Lower leg skin (tissue), 3 donors: ENCODE measurements around the gene TESK2.

ENCODE experiments used
- CTCF ChIP-seq, 3 donors: fragments of 450-650 bp; IDR thresholded peaks; one replicate each; pipeline ENCODE4 v1.5.1; 2016; ENCODE audit warnings: antibody characterized with exemption in 3 of 3, mild to moderate bottlenecking in 3 of 3, moderate library complexity in 2 of 3
- POLR2A ChIP-seq, 2 donors: fragments of 450-650 bp; IDR thresholded peaks; one replicate each; pipeline ENCODE4 v1.6.1; 2016 to 2017; ENCODE audit warnings: antibody characterized with exemption in 2 of 2, mild to moderate bottlenecking in 1 of 2, moderate library complexity in 1 of 2

GRCh38 chr1:45458894-45459293 lies 32.1 kb downstream of the TESK2 start:
- no peak for TF ChIP-seq CTCF (IDR thresholded peaks at IDR 0.05)
- no peak for TF ChIP-seq POLR2A (IDR thresholded peaks at IDR 0.05)
